ENCODE results near the gene SLC2A13. TPM values are rescaled to one million over a fixed set of nuclear protein-coding genes. Genes with fewer than 3 reads are reported as not detected.

Gene SLC2A13
- total RNA-seq, 1 experiment from 2014 or later, result 7.0 TPM

GRCh38 chr12:39920222-39920621 lies 185.7 kb downstream of the SLC2A13 start:
- Histone ChIP-seq H4K91ac (ENCODE audit: insufficient read length, low read depth, low read length) (no peak overlapping the region), H3K9me3 (ENCODE audit: control insufficient read depth, low read depth, low read length) (no peaks in the 10 kb centered on the region)

More at GRCh38 chr12:39920222-39920621, 185.7 kb downstream of the SLC2A13 start:
- H2BK20ac ChIP-seq (ENCODE audit: low read depth, low read length, poor library complexity, severe bottlenecking), result no peak overlapping the region
- H3K23me2 ChIP-seq (ENCODE audit: insufficient read length, low read depth, low read length, poor library complexity, severe bottlenecking), result no peaks in the 10 kb centered on the region
- no peak overlapping the region for H3K14ac ChIP-seq (ENCODE audit: insufficient read depth, low read length)
- H2AK5ac ChIP-seq (ENCODE audit: insufficient read length, low read length), result no peak overlapping the region
- no peak overlapping the region for H4K5ac ChIP-seq (ENCODE audit: insufficient read length, low read depth, low read length)
- no peaks in the 10 kb centered on the region for H3K79me2 ChIP-seq (ENCODE audit: insufficient read depth, low read length)
- TF ChIP-seq CTCF (conservative IDR thresholded peaks at IDR 0.05), result no peak
- no peak for DNase-seq
- H2BK120ac ChIP-seq (ENCODE audit: low read depth, low read length, poor library complexity, severe bottlenecking), result no peak overlapping the region
- no peak overlapping the region for H3K4ac ChIP-seq (ENCODE audit: low read depth, low read length)
- no peak overlapping the region for H3K4me2 ChIP-seq (ENCODE audit: insufficient read depth, insufficient read length, low read length)
- H4K8ac ChIP-seq (replicated peaks; ENCODE audit: insufficient read length, low read depth, low read length), result no peak overlapping the region
- H3T11ph ChIP-seq (ENCODE audit: low read length), result no peak overlapping the region
- no peak overlapping the region for H2BK5ac ChIP-seq (ENCODE audit: insufficient read length, low read length)
- H3K9me3 Mint-ChIP-seq, result no peaks in the 10 kb centered on the region
- peaks cover 24 to 28% of the 10 kb centered on the region in 2 experiments for H3K4me1 Mint-ChIP-seq
- H2BK15ac ChIP-seq (ENCODE audit: low read depth, low read length), result no peak overlapping the region
- no peak overlapping the region for H3K56ac ChIP-seq (ENCODE audit: insufficient read length, low read depth, low read length)
- H4K20me1 ChIP-seq (ENCODE audit: control insufficient read depth, insufficient read depth, insufficient read length), result no peaks in the 10 kb centered on the region
- no peak overlapping the region for H3K18ac ChIP-seq (ENCODE audit: insufficient read length, low read depth, low read length)
- H2BK12ac ChIP-seq (ENCODE audit: insufficient read length, low read depth, low read length), result no peak overlapping the region
- H3K27me3 ChIP-seq (ENCODE audit: insufficient read depth, low read length), result no peaks in the 10 kb centered on the region
- H3K4me3 Mint-ChIP-seq, result no peak overlapping the region
- no peak overlapping the region for H2AFZ ChIP-seq (ENCODE audit: low read length)
- no peak overlapping the region for H3K9ac ChIP-seq (ENCODE audit: extremely low read depth, insufficient read length, low read length)
- no peak overlapping the region for H3K27ac Mint-ChIP-seq
- no peak overlapping the region for H3K27ac ChIP-seq (ENCODE audit: insufficient read length, low read depth, low read length)
- no CpG with 5 or more reads among the region's 4 CpGs for WGBS (ENCODE audit: extremely low coverage, insufficient read length, low lambda C conversion rate)
- H3K27me3 Mint-ChIP-seq (ENCODE audit: low read depth), result no peaks in the 10 kb centered on the region
- no peaks in the 10 kb centered on the region for H3K79me1 ChIP-seq (ENCODE audit: insufficient read depth, low read depth, low read length, poor library complexity, severe bottlenecking)
- H3K4me1 ChIP-seq (ENCODE audit: insufficient read depth, low read length), result no peaks in the 10 kb centered on the region; the same call in 1 of the 2 replicates
- H3K36me3 Mint-ChIP-seq (ENCODE audit: insufficient read depth in 1 of 3, low read depth in 3 of 3), result no peaks in the 10 kb centered on the region
- no peak overlapping the region for H3K23ac ChIP-seq (ENCODE audit: insufficient read length, low read depth, low read length)
